DND-41 (cell line): Measurements from ENCODE around the gene AK8.
"Not testable (repeated sequence)": the region's sequence is repeated elsewhere in the genome, so short reads cannot be mapped to it uniquely, and the experiment has no call there.

Experiments
- ATAC-seq: fragments of 200-7000 bp; cut with Tn5 transposase; 3 replicates; pipeline ENCODE4 v1.9.1; 2021; ENCODE audit warnings: low read depth; ENCODE audit not compliant: insufficient read depth
- DNase-seq: peaks from one replicate; pipeline ENCODE4 v3.0.0-alpha.2; 2020
- H2AFZ ChIP-seq: 2 replicates; pipeline ENCODE4 v1.6.0; 2012; ENCODE audit warnings: low read depth, low read length
- H3K27ac ChIP-seq: 2 replicates; pipeline ENCODE4 v1.5.1; 2012; ENCODE audit warnings: low read length, inconsistent platforms
- H3K27me3 ChIP-seq: fragments of 200-600 bp; sonication (generic); 2 replicates; pipeline ENCODE4 v1.6.0; 2012; ENCODE audit warnings: low read length, mild to moderate bottlenecking, inconsistent platforms; ENCODE audit not compliant: insufficient read depth, poor library complexity
- H3K36me3 ChIP-seq: 2 replicates; pipeline ENCODE4 v1.5.1; 2012; ENCODE audit warnings: low read length, inconsistent platforms; ENCODE audit not compliant: insufficient read depth
- H3K4me1 ChIP-seq: 2 replicates; pipeline ENCODE4 v1.5.1; 2012; ENCODE audit warnings: mild to moderate bottlenecking, low read length; ENCODE audit not compliant: insufficient read depth
- H3K4me2 ChIP-seq: 2 replicates; pipeline ENCODE4 v1.6.0; 2012; ENCODE audit warnings: mild to moderate bottlenecking, moderate library complexity, low read length, inconsistent platforms; ENCODE audit not compliant: insufficient read depth
- H3K4me3 ChIP-seq, 2 experiments: fragments of 200-600 bp in 1 of 2; shearing (Covaris generic) in 1 of 2; 2 replicates each; pipeline ENCODE4 v1.5.1; 2012 to 2016; ENCODE audit warnings: inconsistent platforms in 2 of 2, low read length in 2 of 2, mild to moderate bottlenecking in 2 of 2, low read depth in 1 of 2, moderate library complexity in 1 of 2
- H3K79me2 ChIP-seq: 2 replicates; pipeline ENCODE4 v1.6.0; 2012; ENCODE audit warnings: low read length, inconsistent platforms; ENCODE audit not compliant: insufficient read depth
- H3K9ac ChIP-seq: 2 replicates; pipeline ENCODE4 v1.6.0; 2012; ENCODE audit warnings: low read depth, mild to moderate bottlenecking, inconsistent platforms, low read length, moderate library complexity
- H3K9me3 ChIP-seq: 2 replicates; pipeline ENCODE4 v1.5.1; 2012; ENCODE audit warnings: low read length, moderate library complexity, mild to moderate bottlenecking, inconsistent platforms; ENCODE audit not compliant: insufficient read depth, severe bottlenecking
- H4K20me1 ChIP-seq: 2 replicates; pipeline ENCODE4 v1.6.0; 2012; ENCODE audit warnings: low read length; ENCODE audit not compliant: insufficient read depth
- EZH2 ChIP-seq: IDR thresholded peaks from 3 replicates; pipeline ENCODE4 v1.6.1; 2012; ENCODE audit warnings: borderline replicate concordance, low read depth, mild to moderate bottlenecking, moderate library complexity, low read length, inconsistent platforms; ENCODE audit not compliant: severe bottlenecking
- TF ChIP-seq, protein P1 (sequence below): IDR thresholded peaks from 2 replicates; pipeline ENCODE4 v1.5.1; 2012; ENCODE audit warnings: borderline replicate concordance, low read length, moderate library complexity, mild to moderate bottlenecking; ENCODE audit not compliant: poor library complexity, severe bottlenecking; ENCODE audit errors: extremely low read depth

AK8 gene

DNA sequence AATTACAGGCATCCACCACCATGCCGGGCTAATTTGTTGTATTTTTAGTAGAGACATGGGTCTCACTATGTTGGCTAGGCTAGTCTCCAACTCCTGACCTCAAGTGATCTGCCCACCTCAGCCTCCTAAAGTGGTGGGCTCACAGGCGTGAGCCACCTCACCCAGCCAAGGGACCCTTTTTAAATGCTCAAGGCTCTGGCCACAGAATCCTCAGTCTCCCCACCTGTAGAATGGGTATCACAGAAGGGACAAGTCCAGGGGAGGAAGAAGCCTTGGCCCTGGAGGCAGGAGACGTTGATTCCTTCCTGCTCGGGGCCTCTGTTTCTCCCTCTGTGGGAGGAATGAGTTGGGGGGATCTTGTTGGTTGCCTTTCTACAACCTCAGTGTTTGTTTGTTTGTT lies 162.1 kb downstream of the AK8 start:
- H3K27me3 ChIP-seq, result no peaks in the 10 kb centered on the region

DNA sequence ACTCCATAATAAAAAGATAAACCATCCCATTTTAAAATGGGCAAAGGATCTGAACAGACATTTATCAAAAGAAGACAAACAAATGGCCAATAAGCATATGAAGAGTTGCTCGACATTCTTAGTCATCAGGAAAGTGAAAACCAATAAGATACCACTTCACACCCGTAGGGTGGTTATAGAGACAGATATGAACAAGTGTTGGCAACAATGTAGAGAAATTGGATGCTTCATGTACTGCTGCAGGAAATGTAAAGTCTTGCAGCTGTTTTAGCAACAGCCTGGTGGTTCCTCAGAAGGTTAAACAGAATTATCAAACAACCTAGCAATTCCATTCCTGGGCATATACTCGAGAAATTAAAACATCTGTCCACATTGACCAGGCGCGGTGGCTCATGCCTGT lies 165.3 kb downstream of the AK8 start:
- no peak overlapping the region for H3K4me3 ChIP-seq
- ATAC-seq (no peak), DNase-seq (no peak)
- H3K4me1 ChIP-seq, result no peaks in the 10 kb centered on the region
- H3K4me2 ChIP-seq, result no peak overlapping the region
- no peaks in the 10 kb centered on the region for H3K36me3 ChIP-seq
- H3K9me3 ChIP-seq, result no peaks in the 10 kb centered on the region
- no peak overlapping the region for H3K9ac ChIP-seq
- H4K20me1 ChIP-seq, result no peaks in the 10 kb centered on the region
- H3K79me2 ChIP-seq, result no peaks in the 10 kb centered on the region
- no peak for TF ChIP-seq EZH2
- TF ChIP-seq, protein P1, sequence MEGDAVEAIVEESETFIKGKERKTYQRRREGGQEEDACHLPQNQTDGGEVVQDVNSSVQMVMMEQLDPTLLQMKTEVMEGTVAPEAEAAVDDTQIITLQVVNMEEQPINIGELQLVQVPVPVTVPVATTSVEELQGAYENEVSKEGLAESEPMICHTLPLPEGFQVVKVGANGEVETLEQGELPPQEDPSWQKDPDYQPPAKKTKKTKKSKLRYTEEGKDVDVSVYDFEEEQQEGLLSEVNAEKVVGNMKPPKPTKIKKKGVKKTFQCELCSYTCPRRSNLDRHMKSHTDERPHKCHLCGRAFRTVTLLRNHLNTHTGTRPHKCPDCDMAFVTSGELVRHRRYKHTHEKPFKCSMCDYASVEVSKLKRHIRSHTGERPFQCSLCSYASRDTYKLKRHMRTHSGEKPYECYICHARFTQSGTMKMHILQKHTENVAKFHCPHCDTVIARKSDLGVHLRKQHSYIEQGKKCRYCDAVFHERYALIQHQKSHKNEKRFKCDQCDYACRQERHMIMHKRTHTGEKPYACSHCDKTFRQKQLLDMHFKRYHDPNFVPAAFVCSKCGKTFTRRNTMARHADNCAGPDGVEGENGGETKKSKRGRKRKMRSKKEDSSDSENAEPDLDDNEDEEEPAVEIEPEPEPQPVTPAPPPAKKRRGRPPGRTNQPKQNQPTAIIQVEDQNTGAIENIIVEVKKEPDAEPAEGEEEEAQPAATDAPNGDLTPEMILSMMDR, result no peak
- no peaks in the 10 kb centered on the region for H3K27me3 ChIP-seq
- H2AFZ ChIP-seq, result no peak overlapping the region
- H3K27ac ChIP-seq, result no peak overlapping the region

More for the DNA sequence above, 162.1 kb downstream of the AK8 start:
- DNase-seq (no peak), ATAC-seq (no peak)
- no peaks in the 10 kb centered on the region for H4K20me1 ChIP-seq
- no peak overlapping the region for H3K27ac ChIP-seq
- H3K36me3 ChIP-seq, result no peaks in the 10 kb centered on the region
- H2AFZ ChIP-seq, result no peak overlapping the region
- no peak overlapping the region for H3K4me3 ChIP-seq
- no peak overlapping the region for H3K9ac ChIP-seq
- no peaks in the 10 kb centered on the region for H3K9me3 ChIP-seq
- H3K79me2 ChIP-seq, result no peaks in the 10 kb centered on the region
- no peaks in the 10 kb centered on the region for H3K4me1 ChIP-seq
- no peak overlapping the region for H3K4me2 ChIP-seq
- TF ChIP-seq, protein P1, result no peak
- TF ChIP-seq EZH2, result no peak

DNA sequence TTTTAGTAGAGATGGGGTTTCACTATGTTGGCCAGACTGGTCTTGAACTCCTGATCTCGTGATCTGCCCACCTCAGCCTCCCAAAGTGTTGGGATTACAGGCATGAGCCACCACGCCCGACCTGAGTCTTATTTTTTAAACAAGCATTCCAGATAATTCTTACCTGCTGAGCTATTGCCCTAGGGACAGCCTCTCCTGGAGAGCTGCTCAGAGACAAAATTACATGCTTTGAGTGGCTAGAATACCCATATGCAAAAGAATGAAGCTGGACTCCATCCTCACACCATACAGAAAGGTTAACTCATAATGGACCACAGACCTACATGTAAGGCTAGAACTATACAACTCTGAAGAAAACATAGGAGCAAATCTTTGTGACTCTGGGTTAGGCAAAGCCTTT lies 166.2 kb downstream of the AK8 start:
- H3K79me2 ChIP-seq, result no peaks in the 10 kb centered on the region
- no peak overlapping the region for H3K4me2 ChIP-seq
- no peak overlapping the region for H3K9ac ChIP-seq
- TF ChIP-seq, protein P1, result no peak
- no peak for TF ChIP-seq EZH2
- H4K20me1 ChIP-seq, result no peaks in the 10 kb centered on the region
- no peak overlapping the region for H2AFZ ChIP-seq
- no peak overlapping the region for H3K27ac ChIP-seq
- no peaks in the 10 kb centered on the region for H3K9me3 ChIP-seq
- H3K4me3 ChIP-seq, result no peak overlapping the region
- DNase-seq (no peak), ATAC-seq (no peak)
- no peaks in the 10 kb centered on the region for H3K36me3 ChIP-seq
- no peaks in the 10 kb centered on the region for H3K4me1 ChIP-seq
- no peaks in the 10 kb centered on the region for H3K27me3 ChIP-seq

DNA sequence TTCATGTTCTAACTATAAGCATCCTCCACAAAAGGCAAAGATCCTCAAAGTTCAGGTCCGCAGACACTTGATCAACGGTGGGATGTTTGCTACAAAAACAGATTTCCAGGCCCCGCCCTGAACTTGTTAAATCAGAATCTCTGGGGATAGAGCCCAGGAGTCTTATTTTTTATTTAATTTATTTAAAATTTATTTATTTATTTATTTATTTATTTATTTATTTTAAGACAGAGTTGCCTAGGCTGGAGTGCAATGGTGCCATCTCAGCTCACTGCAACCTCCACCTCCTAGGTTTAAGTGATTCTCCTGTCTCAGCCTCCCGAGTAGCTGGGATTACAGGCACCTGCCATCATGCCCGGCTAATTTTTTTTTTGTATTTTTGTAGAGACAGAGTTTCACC lies 166.9 kb downstream of the AK8 start:
- H3K79me2 ChIP-seq, H3K4me3 ChIP-seq, H3K27ac ChIP-seq, DNase-seq, H3K27me3 ChIP-seq, H4K20me1 ChIP-seq, H2AFZ ChIP-seq, H3K36me3 ChIP-seq, H3K4me2 ChIP-seq, H3K4me1 ChIP-seq, H3K9ac ChIP-seq, ATAC-seq, H3K9me3 ChIP-seq: not testable (repeated sequence)
